ENCODE data around the gene AUNIP. TPM values are rescaled to one million over a fixed set of nuclear protein-coding genes. Genes with fewer than 3 reads are reported as not detected.

Gene AUNIP
- total RNA-seq, 1 experiment from 2014 or later, result 7.7 TPM

- intact Hi-C loops (cut with micrococcal nuclease; ENCODE audit: unreplicated experiment), result loop anchor here (2.0 kb wide), 1 partner anchor 33 kb away; the partner anchor contains the start of gene AUNIP
These were observed 32.3 kb upstream of the AUNIP start for GRCh38 chr1:25891606-25892005.

GRCh38 chr1:25890239-25891034, 31.2 kb upstream of the AUNIP start:
- CTCF ChIA-PET, result interaction anchor here (0.6 to 0.9 kb wide), 3 partner anchors 15 to 373 kb away, joined by 3 to 4 read pairs (median 3); partner anchors contain the start of gene PAQR7
- Mint-ChIP-seq H3K27me3 (ENCODE audit: unreplicated experiment) (no peaks in the 10 kb centered on the region), H3K4me3 (ENCODE audit: low read depth, unreplicated experiment) (peak overlapping the region; percentile 36), H3K9me3 (ENCODE audit: low read depth, unreplicated experiment) (no peaks in the 10 kb centered on the region), H3K36me3 (ENCODE audit: insufficient read depth, unreplicated experiment) (peaks cover 20% of the 10 kb centered on the region), H3K27ac (ENCODE audit: unreplicated experiment) (peak overlapping the region; percentile 91), H3K4me1 (ENCODE audit: low read depth, unreplicated experiment) (peaks cover 29% of the 10 kb centered on the region)
- BruUV-seq (replicated peaks), result no TSS peak
- peak; percentile 86 for DNase-seq
- intact Hi-C loops (cut with micrococcal nuclease; ENCODE audit: unreplicated experiment), result loop anchor here (2.0 kb wide), 1 partner anchor 32 kb away; the partner anchor contains the start of gene AUNIP
- TF ChIP-seq CTCF (IDR thresholded peaks at IDR 0.05; ENCODE audit: unreplicated experiment), result no peak

More at GRCh38 chr1:25891606-25892005, 32.3 kb upstream of the AUNIP start:
- BruUV-seq (replicated peaks), result no TSS peak
- no peak for TF ChIP-seq CTCF (IDR thresholded peaks at IDR 0.05; ENCODE audit: unreplicated experiment)
- Mint-ChIP-seq H3K36me3 (ENCODE audit: insufficient read depth, unreplicated experiment) (peaks cover 20% of the 10 kb centered on the region), H3K27me3 (ENCODE audit: unreplicated experiment) (no peaks in the 10 kb centered on the region), H3K27ac (ENCODE audit: unreplicated experiment) (no peak overlapping the region), H3K4me1 (ENCODE audit: low read depth, unreplicated experiment) (peaks cover 29% of the 10 kb centered on the region), H3K9me3 (ENCODE audit: low read depth, unreplicated experiment) (no peaks in the 10 kb centered on the region), H3K4me3 (ENCODE audit: low read depth, unreplicated experiment) (no peak overlapping the region)
- CTCF ChIA-PET, result interaction anchor here (1.0 to 1.5 kb wide), 2 partner anchors 14 to 106 kb away, joined by 4 read pairs; partner anchors contain the start of gene PAFAH2
- DNase-seq, result no peak

- peak; percentile 16 for TF ChIP-seq CTCF (IDR thresholded peaks at IDR 0.05; ENCODE audit: unreplicated experiment)
- H3K4me1 Mint-ChIP-seq (ENCODE audit: low read depth, unreplicated experiment), result peaks cover 29% of the 10 kb centered on the region
- H3K36me3 Mint-ChIP-seq (ENCODE audit: insufficient read depth, unreplicated experiment), result peaks cover 20% of the 10 kb centered on the region
- CTCF ChIA-PET, result no interaction called here
- H3K9me3 Mint-ChIP-seq (ENCODE audit: low read depth, unreplicated experiment), result no peaks in the 10 kb centered on the region
- intact Hi-C loops (cut with micrococcal nuclease; ENCODE audit: unreplicated experiment), result no loop called here
- H3K27me3 Mint-ChIP-seq (ENCODE audit: unreplicated experiment), result no peaks in the 10 kb centered on the region
- peak overlapping the region; percentile 91 for H3K27ac Mint-ChIP-seq (ENCODE audit: unreplicated experiment)
- no peak for DNase-seq
- peak overlapping the region; percentile 36 for H3K4me3 Mint-ChIP-seq (ENCODE audit: low read depth, unreplicated experiment)
- BruUV-seq (replicated peaks), result no TSS peak
These were observed 30.2 kb upstream of the AUNIP start for GRCh38 chr1:25889470-25889869.

GRCh38 chr1:25888426-25888987, 29.2 kb upstream of the AUNIP start:
- Mint-ChIP-seq H3K4me3 (ENCODE audit: low read depth, unreplicated experiment) (no peak overlapping the region), H3K4me1 (ENCODE audit: low read depth, unreplicated experiment) (peaks cover 29% of the 10 kb centered on the region), H3K9me3 (ENCODE audit: low read depth, unreplicated experiment) (no peaks in the 10 kb centered on the region), H3K36me3 (ENCODE audit: insufficient read depth, unreplicated experiment) (peaks cover 20% of the 10 kb centered on the region), H3K27me3 (ENCODE audit: unreplicated experiment) (no peaks in the 10 kb centered on the region), H3K27ac (ENCODE audit: unreplicated experiment) (no peak overlapping the region)
- BruUV-seq (replicated peaks), result no TSS peak
- CTCF ChIA-PET, result no interaction called here
- DNase-seq, result no peak
- intact Hi-C loops (cut with micrococcal nuclease; ENCODE audit: unreplicated experiment), result no loop called here
- TF ChIP-seq CTCF (IDR thresholded peaks at IDR 0.05; ENCODE audit: unreplicated experiment), result no peak
